Natural killer cell treated with Interleukin-12 subunit alpha and Interleukin-12 subunit beta and Interleukin-15 and Interleukin-18, amount 100 ng/mL, for 72 hours (primary cell): ENCODE data around the gene GPR171. TPM values are rescaled to one million over a fixed set of nuclear protein-coding genes. Genes with fewer than 3 reads are reported as not detected.

Source experiments
- ATAC-seq, 2 donors: fragments of 150-1000 bp; cut with Tn5 transposase in 1 of 2; sonication (Bioruptor Pico), chemical (Tn5 transposase) in 1 of 2; 2 replicates each; pipeline ENCODE4 v1.10.0; 2021
- DNase-seq: peaks from one replicate; pipeline ENCODE4 v3.0.0; 2022; ENCODE audit warnings: low spot score
- H3K27ac Mint-ChIP-seq, 2 donors: 1 replicate in 1 of 2; 2 replicates in 1 of 2; pipeline ENCODE4 v1.8.0; 2022; ENCODE audit warnings: mixed read lengths in 2 of 2, mild to moderate bottlenecking in 1 of 2, moderate library complexity in 1 of 2
- H3K27me3 Mint-ChIP-seq, 2 donors: 1 replicate in 1 of 2; 2 replicates in 1 of 2; pipeline ENCODE4 v1.8.0; 2022; ENCODE audit warnings: mixed read lengths in 2 of 2
- H3K36me3 Mint-ChIP-seq: one replicate; pipeline ENCODE4 v1.8.0; 2022; ENCODE audit warnings: mixed read lengths
- H3K4me1 Mint-ChIP-seq, 2 donors: 1 replicate in 1 of 2; 2 replicates in 1 of 2; pipeline ENCODE4 v1.8.0; 2022; ENCODE audit warnings: low read depth in 2 of 2, mixed read lengths in 2 of 2, mild to moderate bottlenecking in 1 of 2
- H3K4me3 Mint-ChIP-seq: one replicate; pipeline ENCODE4 v1.8.0; 2022; ENCODE audit warnings: mixed read lengths
- H3K9me3 Mint-ChIP-seq: 2 replicates; pipeline ENCODE4 v1.8.0; 2022; ENCODE audit warnings: mixed read lengths
- total RNA-seq, 2 donors: library from RNA; stranded (reverse); gene quantifications; one replicate each; pipeline ENCODE4 v1.2.3, GENCODE V29; 2022

Gene GPR171
- total RNA-seq, 2 donors from 2014 or later = 21.3 to 66.1 TPM

DNA sequence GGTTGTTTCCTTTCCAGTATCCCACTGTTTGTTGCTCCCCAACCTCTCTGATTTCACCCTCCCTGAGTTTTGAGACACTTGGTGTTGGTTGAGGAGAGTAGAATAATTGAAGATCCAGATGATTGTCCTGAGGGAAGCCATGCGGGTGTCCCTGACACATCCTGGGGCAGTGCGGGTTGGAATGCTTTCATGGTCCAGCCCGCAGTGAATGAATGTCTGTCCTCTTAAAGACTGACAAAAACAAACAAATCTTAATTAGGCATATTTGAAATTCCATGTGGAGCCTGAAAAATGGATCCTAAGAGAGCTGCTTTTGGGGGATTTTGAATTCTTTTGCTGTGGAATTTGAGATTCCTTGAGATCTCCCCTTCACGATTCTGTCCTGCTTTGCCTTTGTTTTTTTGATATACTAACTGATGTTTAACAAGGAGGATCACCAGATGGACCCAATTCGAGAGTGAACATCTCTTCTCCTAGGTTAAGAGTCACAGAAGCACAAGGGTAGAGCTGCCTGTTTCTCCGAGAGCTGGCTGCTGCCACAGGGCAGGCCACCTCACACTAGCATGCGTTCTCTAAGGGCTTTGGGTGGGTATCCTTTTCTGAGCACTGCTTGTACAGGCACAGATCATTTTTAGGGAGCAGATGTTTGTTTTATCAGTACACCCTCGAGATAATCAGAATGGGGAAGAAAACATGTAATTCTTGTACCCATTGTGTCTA, 47.4 kb downstream of the GPR171 start:
- no peak for ATAC-seq
- H3K36me3 Mint-ChIP-seq = no peaks in the 10 kb centered on the region
- H3K27ac Mint-ChIP-seq = peak overlapping the region in 1 of 2 donors; percentile 16

DNA sequence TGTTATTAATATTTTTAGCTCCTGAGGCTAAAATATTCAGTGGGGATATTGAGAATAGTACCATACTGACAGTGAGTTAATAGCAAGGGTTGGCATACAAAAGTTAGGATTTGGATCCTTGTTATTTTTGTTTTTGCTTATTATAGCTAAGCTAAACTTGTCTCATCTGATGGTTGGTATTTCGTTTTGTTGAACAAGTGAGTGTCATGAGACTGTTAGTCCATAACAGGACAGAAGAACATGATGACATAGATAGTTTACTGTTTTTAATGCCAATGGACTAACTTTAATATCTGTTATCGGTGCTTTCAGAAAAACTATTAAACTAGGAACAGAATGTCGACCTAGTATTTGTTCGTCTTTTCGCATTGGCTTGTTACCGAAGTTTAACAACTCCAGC, 48.5 kb downstream of the GPR171 start:
- no peaks in the 10 kb centered on the region for H3K4me1 Mint-ChIP-seq
- no peak overlapping the region for H3K4me3 Mint-ChIP-seq
- no peak for ATAC-seq

More for the DNA sequence above, 47.4 kb downstream of the GPR171 start:
- H3K4me3 Mint-ChIP-seq = no peak overlapping the region
- DNase-seq = no peak
- no peaks in the 10 kb centered on the region for H3K4me1 Mint-ChIP-seq
- no peaks in the 10 kb centered on the region for H3K27me3 Mint-ChIP-seq
- H3K9me3 Mint-ChIP-seq = no peaks in the 10 kb centered on the region

DNA sequence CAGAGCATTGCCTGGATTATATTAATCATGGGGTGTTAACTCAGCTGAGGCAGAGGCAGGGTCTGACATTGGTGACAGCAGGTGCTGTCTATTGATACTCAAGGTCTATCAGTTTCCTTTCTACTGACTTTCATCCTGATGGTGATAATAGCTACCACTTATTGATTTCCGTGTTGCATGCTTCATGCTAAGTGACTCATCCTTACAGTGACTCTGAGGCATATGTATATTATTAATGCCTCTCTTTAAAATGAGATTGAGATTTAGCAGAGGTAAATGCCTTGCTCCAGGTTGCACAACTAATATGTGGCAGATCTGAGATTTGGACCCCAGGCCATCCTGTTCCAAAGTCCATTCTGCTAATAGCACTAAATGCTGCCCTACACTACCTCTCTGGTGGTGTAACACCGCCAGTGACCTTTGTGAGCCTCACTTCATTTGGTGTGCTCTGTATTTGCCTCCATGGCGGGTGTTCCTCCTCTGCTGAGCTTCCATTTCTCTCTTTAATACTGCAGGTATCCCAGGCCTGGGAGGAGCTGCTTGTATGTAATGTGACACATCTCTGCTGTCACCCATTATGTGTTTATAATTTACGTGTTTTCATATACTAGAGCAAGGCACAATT, 50.4 kb downstream of the GPR171 start:
- Mint-ChIP-seq H3K36me3 (no peaks in the 10 kb centered on the region), H3K27me3 (peaks cover 0 to 6% of the 10 kb centered on the region in 2 donors), H3K4me1 (peaks cover 0 to 4% of the 10 kb centered on the region in 2 donors), H3K4me3 (no peak overlapping the region), H3K9me3 (no peaks in the 10 kb centered on the region), H3K27ac (no peak overlapping the region)
- ATAC-seq (no peak), DNase-seq (no peak)

More for the DNA sequence above, 48.5 kb downstream of the GPR171 start:
- Mint-ChIP-seq H3K9me3 (no peaks in the 10 kb centered on the region), H3K36me3 (no peaks in the 10 kb centered on the region), H3K27ac (no peak overlapping the region), H3K27me3 (no peaks in the 10 kb centered on the region)
- no peak for DNase-seq

Other genes starting within 250 kb of the GPR171 start
- not detected for gene CLRN1, start 230.5 kb downstream of the GPR171 start, total RNA-seq
- gene MED12L, start 117.6 kb downstream of the GPR171 start, total RNA-seq = 1 to 10 TPM; 1.7 to 2.8 TPM
- gene P2RY14, start 75.3 kb upstream of the GPR171 start, total RNA-seq = 1 to 10 TPM; 2.0 to 2.1 TPM
- not detected for gene GPR87, start 113.6 kb upstream of the GPR171 start, total RNA-seq
- not detected for gene P2RY13, start 126.3 kb upstream of the GPR171 start, total RNA-seq
- gene P2RY12, start 181.5 kb upstream of the GPR171 start, total RNA-seq = not detected